ENCODE data around the gene EFCAB8.

Gene EFCAB8

GRCh38 chr20:32870985-32871384, 12.3 kb downstream of the EFCAB8 start:
- no peak overlapping the region for H3K4me3 ChIP-seq (replicated peaks; ENCODE audit: low read depth, low read length)
- no peak for TF ChIP-seq CTCF (IDR thresholded peaks at IDR 0.05; ENCODE audit: low read depth, low read length, missing control alignments)
- DNase-seq (ENCODE audit: extremely low read depth, low read depth) = no peak

- H3K4me3 ChIP-seq (replicated peaks; ENCODE audit: low read depth, low read length) = no peak overlapping the region
- DNase-seq (ENCODE audit: extremely low read depth, low read depth) = no peak
- no peak for TF ChIP-seq CTCF (IDR thresholded peaks at IDR 0.05; ENCODE audit: low read depth, low read length, missing control alignments)
These were observed 13.0 kb downstream of the EFCAB8 start for GRCh38 chr20:32871627-32872160.

- no peak for TF ChIP-seq CTCF (IDR thresholded peaks at IDR 0.05; ENCODE audit: low read depth, low read length, missing control alignments)
- no peak for DNase-seq (ENCODE audit: extremely low read depth, low read depth)
- H3K4me3 ChIP-seq (replicated peaks; ENCODE audit: low read depth, low read length) = no peak overlapping the region
These were observed 13.5 kb downstream of the EFCAB8 start for GRCh38 chr20:32872266-32872665.

- TF ChIP-seq CTCF (IDR thresholded peaks at IDR 0.05; ENCODE audit: low read depth, low read length, missing control alignments) = no peak
- no peak for DNase-seq (ENCODE audit: extremely low read depth, low read depth)
These were observed 16.9 kb downstream of the EFCAB8 start for GRCh38 chr20:32875673-32876072.

GRCh38 chr20:32877507-32877906, 18.8 kb downstream of the EFCAB8 start:
- no peak overlapping the region for H3K4me3 ChIP-seq (replicated peaks; ENCODE audit: low read depth, low read length)
- DNase-seq (ENCODE audit: extremely low read depth, low read depth) = peak; percentile 20
- no peak for TF ChIP-seq CTCF (IDR thresholded peaks at IDR 0.05; ENCODE audit: low read depth, low read length, missing control alignments)

More at GRCh38 chr20:32875673-32876072, 16.9 kb downstream of the EFCAB8 start:
- no peak overlapping the region for H3K4me3 ChIP-seq (replicated peaks; ENCODE audit: low read depth, low read length)

- DNase-seq (ENCODE audit: extremely low read depth, low read depth) = no peak
- TF ChIP-seq CTCF (IDR thresholded peaks at IDR 0.05; ENCODE audit: low read depth, low read length, missing control alignments) = no peak
- H3K4me3 ChIP-seq (replicated peaks; ENCODE audit: low read depth, low read length) = no peak overlapping the region
These were observed 20.1 kb downstream of the EFCAB8 start for GRCh38 chr20:32878820-32879219.

- no peak for TF ChIP-seq CTCF (IDR thresholded peaks at IDR 0.05; ENCODE audit: low read depth, low read length, missing control alignments)
- no peak for DNase-seq (ENCODE audit: extremely low read depth, low read depth)
These were observed 20.8 kb downstream of the EFCAB8 start for GRCh38 chr20:32879538-32879937.

More at GRCh38 chr20:32879538-32879937, 20.8 kb downstream of the EFCAB8 start:
- no peak overlapping the region for H3K4me3 ChIP-seq (replicated peaks; ENCODE audit: low read depth, low read length)

All from HFF-Myc (cell line).